Right hindlimb (tissue), 1 donor: ENCODE data around the gene TMC3.
A peak's percentile ranks its signal among the peaks of the same experiment; 100 is the strongest.

Source experiments
- DNase-seq: peaks from one replicate; pipeline ENCODE4 v3.0.0-alpha.2; 2018

The TMC3 gene

DNA sequence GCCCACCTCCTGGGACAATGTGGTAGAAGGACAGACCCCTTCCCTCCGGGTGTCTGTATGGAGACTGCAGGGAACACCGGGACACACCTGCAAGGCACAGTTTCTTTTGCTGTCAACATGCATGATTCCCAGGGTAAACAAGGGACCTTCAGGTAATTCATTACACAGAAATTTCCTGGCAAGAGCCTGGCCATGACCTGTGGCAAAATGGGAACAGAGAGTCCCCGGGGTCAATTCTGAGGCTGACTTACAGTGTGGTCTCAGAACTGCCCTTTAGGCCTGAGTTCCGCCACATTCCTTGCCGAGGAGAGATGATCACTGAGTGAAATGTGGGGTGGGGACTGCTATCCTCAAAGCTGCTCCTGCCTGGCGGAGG, 56.4 kb downstream of the TMC3 start:
- DNase-seq = no peak

DNA sequence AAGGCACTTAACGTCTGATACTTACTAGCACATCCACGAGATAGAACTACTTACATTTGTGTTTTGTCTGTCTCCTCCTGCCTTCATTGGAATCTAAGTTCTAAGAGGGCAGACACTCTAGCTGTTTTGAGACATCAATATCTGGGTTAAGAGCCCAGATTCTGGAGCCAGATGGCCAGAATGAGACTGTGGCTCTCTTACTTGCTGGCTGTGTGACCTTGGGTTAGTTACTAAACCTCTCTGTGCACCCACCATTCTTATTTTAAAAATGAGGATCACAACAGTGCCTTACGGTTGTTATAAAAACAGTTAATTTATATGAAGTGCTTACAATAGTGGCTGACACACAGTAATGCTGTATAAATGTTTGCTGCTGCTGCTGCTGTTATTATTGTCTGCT, 57.7 kb downstream of the TMC3 start:
- DNase-seq = no peak

DNA sequence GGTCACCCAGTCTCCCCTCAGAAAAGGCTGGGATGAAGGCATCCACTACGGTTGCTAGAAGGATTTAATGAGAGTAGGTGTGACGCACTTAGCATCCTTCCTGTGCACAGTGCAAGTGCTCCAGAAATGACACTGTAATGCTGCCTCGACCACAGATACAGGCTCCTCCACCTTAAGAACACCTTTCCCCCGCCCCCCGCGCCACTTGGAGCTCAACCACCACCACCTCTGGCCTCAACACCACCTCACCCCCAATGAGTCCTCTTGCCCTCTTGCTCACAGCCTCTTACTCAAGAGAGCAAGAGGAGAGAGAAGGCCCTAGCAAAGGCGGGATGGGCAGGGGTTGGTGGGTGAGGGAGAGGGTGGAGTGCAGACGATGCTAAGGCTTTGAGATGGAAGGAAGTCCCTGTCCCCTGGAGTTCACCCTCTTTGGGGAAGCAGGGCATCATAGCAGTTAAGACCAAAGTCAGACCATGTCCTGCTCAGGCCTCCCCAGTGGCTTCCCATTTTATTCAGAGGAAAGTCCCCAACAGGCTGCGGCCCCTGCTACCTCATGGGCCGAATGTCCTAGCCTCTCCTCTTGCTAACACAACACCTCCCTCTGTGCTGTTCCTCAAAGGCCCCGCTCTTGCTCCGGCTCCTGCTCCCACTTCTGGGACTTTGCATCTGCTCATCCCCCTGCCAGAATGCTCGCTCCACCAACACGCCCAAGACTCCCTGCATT, 58.4 kb downstream of the TMC3 start:
- DNase-seq = no peak

- no peak for DNase-seq
These were observed 59.6 kb downstream of the TMC3 start for GRCh38 chr15:81314378-81314777.

DNA sequence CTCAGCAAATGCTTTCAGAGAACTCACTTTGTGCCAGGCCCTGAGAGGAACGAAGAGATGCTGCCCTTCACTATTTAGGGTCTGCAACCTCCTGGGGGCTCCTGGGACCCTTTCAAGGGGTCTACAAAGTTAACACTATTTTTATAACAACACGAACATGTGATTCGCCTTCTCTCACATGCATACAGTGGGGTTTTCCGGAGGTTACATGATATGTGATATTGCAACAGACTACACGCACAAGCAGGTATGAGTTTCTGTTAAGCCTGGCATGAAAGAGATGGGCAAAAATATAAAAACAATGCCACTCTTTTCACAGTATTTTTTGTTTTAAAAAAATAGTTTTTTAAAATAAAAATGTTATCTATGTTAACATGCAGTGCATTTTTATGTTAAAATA, 60.3 kb downstream of the TMC3 start:
- no peak for DNase-seq

- no peak for DNase-seq
These were observed 61.0 kb downstream of the TMC3 start for GRCh38 chr15:81312790-81313543.

DNA sequence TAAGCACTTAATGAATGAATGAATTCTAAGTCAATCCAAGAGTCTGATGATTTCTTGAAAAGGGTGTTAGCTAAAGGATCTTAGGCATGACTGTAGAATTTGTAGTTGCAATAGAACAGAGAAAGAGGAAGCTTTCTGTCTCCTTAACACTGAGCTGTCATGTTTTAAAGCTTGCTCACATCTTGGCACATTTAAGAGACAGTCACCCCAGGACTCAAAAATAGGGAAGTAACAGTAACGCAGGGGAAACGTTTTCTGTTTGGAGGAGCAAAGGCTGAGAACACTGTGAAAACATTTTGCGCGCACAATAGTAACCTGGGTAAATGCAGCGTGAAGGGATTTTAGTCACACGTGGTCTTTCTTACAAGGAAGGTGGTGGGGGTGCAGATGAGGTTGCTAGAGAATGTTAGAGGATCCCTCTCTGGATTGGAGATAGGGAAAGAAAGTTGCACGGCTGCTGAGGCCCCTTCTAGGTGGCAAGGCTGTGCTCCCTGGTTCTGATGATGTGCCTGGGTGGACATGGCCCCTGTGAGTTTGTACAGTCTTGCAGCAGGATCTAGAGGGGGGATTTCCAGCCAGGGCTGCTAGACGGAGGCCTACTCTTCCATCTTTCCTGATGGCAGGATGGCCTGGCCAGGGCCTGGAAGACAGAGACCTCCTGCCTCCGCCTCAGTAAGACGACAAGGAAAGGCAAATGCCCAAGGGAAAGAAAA, 62.1 kb downstream of the TMC3 start:
- no peak for DNase-seq

GRCh38 chr15:81310480-81310879, 63.5 kb downstream of the TMC3 start:
- no peak for DNase-seq

DNA sequence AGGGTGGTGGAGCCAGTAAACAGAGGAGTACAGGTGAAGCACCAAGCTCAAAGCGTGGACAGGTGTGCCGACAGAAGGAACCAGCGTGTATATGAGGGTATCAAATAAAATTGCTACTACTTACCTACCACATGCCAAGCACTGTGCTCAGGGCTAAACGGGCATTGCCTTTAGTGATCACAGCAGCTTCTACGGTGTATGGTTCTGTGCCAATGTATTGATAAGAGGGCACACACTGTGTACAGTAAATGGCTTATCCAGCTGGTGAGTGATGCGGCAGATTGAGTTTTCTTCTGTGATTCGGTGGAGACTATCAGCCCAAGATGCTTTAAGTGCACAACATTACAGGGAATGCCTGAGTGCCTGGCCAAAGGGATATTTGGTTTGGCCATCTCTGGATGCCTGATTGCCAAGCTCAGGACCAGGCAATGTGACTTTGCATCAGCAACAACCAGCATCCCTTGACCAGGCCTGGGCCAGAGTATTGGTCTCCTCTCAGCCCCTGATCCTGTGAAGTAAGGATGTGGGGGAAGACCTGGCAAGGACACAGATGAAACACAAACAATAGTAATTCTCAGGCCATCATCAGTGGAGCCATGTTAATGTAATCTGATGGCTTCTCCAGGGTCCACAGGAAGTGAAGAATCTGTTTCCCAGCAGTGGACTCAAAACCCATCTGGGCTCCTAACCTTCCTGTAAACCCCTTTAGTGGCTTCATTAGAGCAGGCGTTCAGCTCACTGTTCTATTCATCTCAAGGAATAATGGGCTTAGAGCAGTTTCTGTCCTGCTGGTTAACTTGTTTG, 64.2 kb downstream of the TMC3 start:
- peak; percentile 39 for DNase-seq

DNA sequence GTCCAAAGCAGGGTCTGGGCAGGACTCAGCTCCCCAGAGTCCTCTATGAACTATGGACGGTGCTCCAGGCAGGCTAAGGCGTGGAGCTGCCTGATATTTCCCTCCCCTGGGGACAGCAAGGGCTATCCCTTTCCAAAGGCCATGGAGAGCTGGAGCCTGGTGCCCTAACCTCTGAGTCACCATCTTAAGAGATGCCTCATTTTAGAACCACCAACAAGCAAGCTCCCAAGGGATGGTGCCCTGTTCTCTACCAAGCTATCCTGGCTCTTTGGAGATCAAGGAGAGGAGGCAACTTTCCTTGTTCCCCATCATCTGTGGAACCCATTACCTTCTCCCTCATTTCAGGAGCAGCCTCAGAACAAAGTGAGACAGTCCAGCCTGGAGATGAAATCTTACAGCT, 65.8 kb downstream of the TMC3 start:
- DNase-seq = no peak

GRCh38 chr15:81304226-81304625, 69.8 kb downstream of the TMC3 start:
- DNase-seq = no peak

- no peak for DNase-seq
These were observed 70.5 kb downstream of the TMC3 start for GRCh38 chr15:81303244-81304225.

DNA sequence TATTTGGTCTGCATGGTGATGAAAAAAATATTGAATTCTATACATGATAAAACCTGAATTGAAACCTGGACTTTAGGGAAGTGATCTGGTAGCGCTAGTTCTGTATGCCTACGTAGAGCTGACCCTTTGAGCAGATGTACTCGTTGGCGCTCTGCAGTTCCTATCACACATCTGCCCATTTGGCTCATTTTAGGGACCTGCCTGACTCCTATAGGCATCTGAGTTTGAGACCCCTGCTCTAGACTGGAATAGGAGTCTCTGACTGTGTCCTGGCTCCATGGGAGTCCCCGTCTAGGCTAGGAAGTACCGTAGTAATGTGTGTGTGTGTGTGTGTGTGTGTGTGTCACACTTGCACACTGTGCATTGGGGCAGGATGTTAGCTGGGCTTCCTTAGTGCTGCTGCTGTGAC, 71.3 kb downstream of the TMC3 start:
- DNase-seq = no peak

- DNase-seq = no peak
These were observed 72.1 kb downstream of the TMC3 start for GRCh38 chr15:81301815-81302399.

- no peak for DNase-seq
These were observed 72.6 kb downstream of the TMC3 start for GRCh38 chr15:81301385-81301784.

DNA sequence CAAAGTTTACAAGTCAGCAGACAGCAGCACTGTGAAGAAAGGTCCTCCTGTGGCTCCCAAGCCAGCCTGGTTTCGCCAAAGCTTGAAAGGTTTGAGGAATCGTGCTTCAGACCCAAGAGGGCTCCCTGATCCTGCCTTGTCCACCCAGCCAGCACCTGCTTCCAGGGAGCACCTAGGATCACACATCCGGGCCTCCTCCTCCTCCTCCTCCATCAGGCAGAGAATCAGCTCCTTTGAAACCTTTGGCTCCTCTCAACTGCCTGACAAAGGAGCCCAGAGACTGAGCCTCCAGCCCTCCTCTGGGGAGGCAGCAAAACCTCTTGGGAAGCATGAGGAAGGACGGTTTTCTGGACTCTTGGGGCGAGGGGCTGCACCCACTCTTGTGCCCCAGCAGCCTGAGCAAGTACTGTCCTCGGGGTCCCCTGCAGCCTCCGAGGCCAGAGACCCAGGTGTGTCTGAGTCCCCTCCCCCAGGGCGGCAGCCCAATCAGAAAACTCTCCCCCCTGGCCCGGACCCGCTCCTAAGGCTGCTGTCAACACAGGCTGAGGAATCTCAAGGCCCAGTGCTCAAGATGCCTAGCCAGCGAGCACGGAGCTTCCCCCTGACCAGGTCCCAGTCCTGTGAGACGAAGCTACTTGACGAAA, 74.3 kb downstream of the TMC3 start:
- DNase-seq = no peak

GRCh38 chr15:81299156-81299555, 74.9 kb downstream of the TMC3 start:
- DNase-seq = no peak

DNA sequence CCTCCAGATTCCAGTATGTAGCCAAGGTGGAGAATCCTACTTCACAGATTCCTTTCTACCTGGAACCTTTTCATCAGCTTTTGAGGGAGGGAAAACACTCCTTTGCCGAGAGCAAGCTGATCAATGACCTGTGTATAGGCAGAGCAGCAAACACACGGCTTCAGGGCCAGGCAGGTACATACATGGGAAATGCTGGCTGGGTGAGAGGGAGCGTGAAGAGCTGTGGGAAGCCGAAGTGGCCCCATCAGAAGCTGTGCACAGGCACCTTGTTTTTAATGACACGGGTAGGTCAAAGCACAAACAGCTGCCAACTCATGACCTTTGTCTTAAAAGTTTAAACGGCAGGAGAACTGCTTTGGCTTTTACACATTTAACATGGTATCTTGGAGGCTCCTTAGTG, 75.4 kb downstream of the TMC3 start:
- no peak for DNase-seq

GRCh38 chr15:81297603-81298575, 76.1 kb downstream of the TMC3 start:
- DNase-seq = no peak

DNA sequence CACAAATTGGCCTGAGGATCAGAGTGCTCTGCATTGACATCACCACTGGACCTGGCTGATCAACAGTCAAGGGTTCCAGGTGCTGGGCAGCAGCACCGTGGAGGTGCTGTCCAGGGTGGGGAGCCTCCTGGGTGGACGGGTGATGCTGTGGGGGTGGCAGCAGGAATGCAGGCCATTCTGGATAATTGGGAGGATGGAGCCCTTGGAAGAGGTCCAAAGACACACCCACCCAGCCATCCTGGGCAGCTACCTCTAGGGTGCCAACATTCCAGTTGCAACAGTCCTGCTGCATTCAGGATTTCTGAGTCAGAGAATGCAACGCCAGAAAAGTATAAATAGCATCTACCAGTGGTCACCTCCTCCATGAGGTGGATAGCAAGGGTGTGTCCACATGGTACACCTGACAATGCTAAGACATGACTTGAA, 76.9 kb downstream of the TMC3 start:
- no peak for DNase-seq
